Fibroblast of lung (primary cell): ENCODE data around the gene DOK6. TPM values are rescaled to one million over a fixed set of nuclear protein-coding genes. Genes with fewer than 3 reads are reported as not detected.

ENCODE experiments used
- DNase-seq, 2 donors: peaks; one replicate each; pipeline versions ENCODE4 v3.0.0 to v3.0.0-alpha.2; 2010; ENCODE audit warnings: low read depth in 2 of 2
- H2AFZ ChIP-seq: 2 replicates; pipeline ENCODE4 v1.5.1; 2012; ENCODE audit warnings: low read length, control low read depth, inconsistent platforms
- H3K27ac ChIP-seq: 2 replicates; pipeline ENCODE4 v1.5.1; 2011; ENCODE audit warnings: low read length, control low read depth; ENCODE audit not compliant: insufficient read depth
- H3K27me3 ChIP-seq: 2 replicates; pipeline ENCODE4 v1.5.1; 2011; ENCODE audit warnings: mild to moderate bottlenecking, low read length; ENCODE audit not compliant: control insufficient read depth, insufficient read depth
- H3K36me3 ChIP-seq: 2 replicates; pipeline ENCODE4 v1.5.1; 2011; ENCODE audit warnings: low read length; ENCODE audit not compliant: control insufficient read depth, insufficient read depth
- H3K4me1 ChIP-seq: 2 replicates; pipeline ENCODE4 v1.5.1; 2011; ENCODE audit warnings: low read length; ENCODE audit not compliant: control insufficient read depth, insufficient read depth; ENCODE audit errors: extremely low read depth
- H3K4me2 ChIP-seq: 2 replicates; pipeline ENCODE4 v1.5.1; 2011; ENCODE audit warnings: low read length, control low read depth; ENCODE audit not compliant: insufficient read depth; ENCODE audit errors: extremely low read depth
- H3K4me3 ChIP-seq, 4 experiments: fragments of 200-600 bp in 1 of 4; sonication (generic) in 1 of 4; replicated peaks in 1 of 4; 2 replicates each; pipeline ENCODE4 v1.5.1; 2011 to 2016; ENCODE audit warnings: low read length in 4 of 4, low read depth in 3 of 4, mild to moderate bottlenecking in 3 of 4, control low read depth in 2 of 4, inconsistent platforms in 1 of 4, mixed read lengths in 1 of 4; ENCODE audit not compliant: insufficient read depth in 1 of 4; ENCODE audit errors: control extremely low read depth in 1 of 4
- H3K79me2 ChIP-seq: 2 replicates; pipeline ENCODE4 v1.5.1; 2012; ENCODE audit warnings: mild to moderate bottlenecking, low read length, inconsistent platforms; ENCODE audit not compliant: control insufficient read depth, insufficient read depth
- H3K9ac ChIP-seq: 2 replicates; pipeline ENCODE4 v1.5.1; 2011; ENCODE audit warnings: mild to moderate bottlenecking, low read length, control low read depth; ENCODE audit not compliant: insufficient read depth
- H3K9me3 ChIP-seq: 2 replicates; pipeline ENCODE4 v1.5.1; 2012; ENCODE audit warnings: low read depth, low read length; ENCODE audit not compliant: control insufficient read depth, insufficient read depth
- H4K20me1 ChIP-seq: 2 replicates; pipeline ENCODE4 v1.5.1; 2011; ENCODE audit warnings: low read length; ENCODE audit not compliant: control insufficient read depth, insufficient read depth; ENCODE audit errors: extremely low read depth
- EZH2 ChIP-seq: IDR thresholded peaks from 2 replicates; pipeline ENCODE4 v1.5.1; 2012; ENCODE audit warnings: low read length, control low read depth, mild to moderate bottlenecking; ENCODE audit errors: missing control alignments
- polyA plus RNA-seq, 2 donors: library from polyadenylated mRNA; depleted of rRNA in 1 of 2; stranded (reverse) in 1 of 2; unstranded in 1 of 2; fragments of >200 nt; gene quantifications; 2 replicates each; pipeline ENCODE4 v1.2.1, GENCODE V29; 2011 to 2012; ENCODE audit warnings: missing spikeins in 1 of 2
- total RNA-seq: library from RNA; depleted of rRNA; stranded (reverse); fragments of >200 nt; gene quantifications from 2 replicates; pipeline ENCODE4 v1.2.1, GENCODE V29; 2014
- TF ChIP-seq, protein P1 (sequence below), 2 donors: IDR thresholded peaks in 1 of 2; conservative IDR thresholded peaks in 1 of 2; 1 replicate in 1 of 2; 2 replicates in 1 of 2; pipeline ENCODE4 v1.5.1; 2011 to 2012; ENCODE audit warnings: low read length in 2 of 2, control low read depth in 1 of 2, inconsistent platforms in 1 of 2, low read depth in 1 of 2, mild to moderate bottlenecking in 1 of 2

Gene DOK6
- total and polyA plus RNA-seq, 2 donors (not counting 1 experiment from before 2014, with no cell fraction given): 4.0 to 7.8 TPM

DNA sequence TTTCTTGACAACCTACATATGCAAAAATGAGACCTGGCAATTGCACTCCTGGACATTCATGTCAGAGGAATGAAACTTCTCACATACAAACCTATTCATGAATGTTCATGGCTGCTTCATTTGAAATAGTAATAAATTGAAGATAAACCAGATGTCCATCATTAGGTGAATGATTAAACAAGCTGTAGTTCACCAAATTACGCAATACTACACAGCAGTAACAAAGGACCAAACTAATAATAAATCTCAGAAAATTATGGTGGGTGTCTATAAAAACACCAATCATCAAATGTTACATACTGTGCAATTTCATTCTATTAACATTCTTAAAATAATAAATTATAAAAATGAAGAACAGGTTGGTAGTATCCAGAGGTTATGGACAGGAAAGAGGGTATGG lies 13.5 kb downstream of the DOK6 start:
- Histone ChIP-seq H3K9ac (no peak overlapping the region), H3K4me3 (no peak overlapping the region), H3K9me3 (no peaks in the 10 kb centered on the region), H3K4me1 (no peaks in the 10 kb centered on the region), H4K20me1 (no peaks in the 10 kb centered on the region), H3K4me2 (no peak overlapping the region), H3K27me3 (no peaks in the 10 kb centered on the region), H3K27ac (no peak overlapping the region), H3K36me3 (no peaks in the 10 kb centered on the region), H3K79me2 (no peaks in the 10 kb centered on the region), H2AFZ (no peak overlapping the region)
- DNase-seq: no peak
- TF ChIP-seq, protein P1, sequence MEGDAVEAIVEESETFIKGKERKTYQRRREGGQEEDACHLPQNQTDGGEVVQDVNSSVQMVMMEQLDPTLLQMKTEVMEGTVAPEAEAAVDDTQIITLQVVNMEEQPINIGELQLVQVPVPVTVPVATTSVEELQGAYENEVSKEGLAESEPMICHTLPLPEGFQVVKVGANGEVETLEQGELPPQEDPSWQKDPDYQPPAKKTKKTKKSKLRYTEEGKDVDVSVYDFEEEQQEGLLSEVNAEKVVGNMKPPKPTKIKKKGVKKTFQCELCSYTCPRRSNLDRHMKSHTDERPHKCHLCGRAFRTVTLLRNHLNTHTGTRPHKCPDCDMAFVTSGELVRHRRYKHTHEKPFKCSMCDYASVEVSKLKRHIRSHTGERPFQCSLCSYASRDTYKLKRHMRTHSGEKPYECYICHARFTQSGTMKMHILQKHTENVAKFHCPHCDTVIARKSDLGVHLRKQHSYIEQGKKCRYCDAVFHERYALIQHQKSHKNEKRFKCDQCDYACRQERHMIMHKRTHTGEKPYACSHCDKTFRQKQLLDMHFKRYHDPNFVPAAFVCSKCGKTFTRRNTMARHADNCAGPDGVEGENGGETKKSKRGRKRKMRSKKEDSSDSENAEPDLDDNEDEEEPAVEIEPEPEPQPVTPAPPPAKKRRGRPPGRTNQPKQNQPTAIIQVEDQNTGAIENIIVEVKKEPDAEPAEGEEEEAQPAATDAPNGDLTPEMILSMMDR (conservative IDR thresholded peaks at IDR 0.05 in 1 of 2, IDR thresholded peaks at IDR 0.05 in 1 of 2; ENCODE audit: low read depth in 1 of 2, low read length in 2 of 2): no peak
- no peak for TF ChIP-seq EZH2

DNA sequence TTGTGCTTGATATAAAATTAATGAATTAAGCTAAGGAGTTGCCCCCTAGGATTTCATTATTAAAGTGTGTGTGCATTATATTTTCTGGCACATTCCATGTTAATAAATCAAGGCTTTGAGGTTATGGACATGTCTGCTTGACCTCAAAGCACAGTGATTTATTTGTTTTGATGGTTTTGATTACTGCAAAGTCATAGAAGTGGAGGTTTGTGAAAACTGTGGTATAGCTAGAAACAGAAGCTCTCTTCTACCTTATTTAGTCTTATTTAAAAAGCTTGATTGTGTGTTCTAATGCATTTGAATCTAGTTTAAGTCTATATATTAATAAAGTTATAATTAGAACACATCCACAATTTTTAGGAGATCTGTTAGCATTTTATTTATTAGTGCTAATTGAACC lies 32.2 kb downstream of the DOK6 start:
- no peak for TF ChIP-seq EZH2
- TF ChIP-seq, protein P1 (conservative IDR thresholded peaks at IDR 0.05 in 1 of 2, IDR thresholded peaks at IDR 0.05 in 1 of 2; ENCODE audit: low read depth in 1 of 2, low read length in 2 of 2): no peak
- H3K27ac ChIP-seq: no peak overlapping the region
- H3K79me2 ChIP-seq: no peaks in the 10 kb centered on the region
- H3K27me3 ChIP-seq: no peaks in the 10 kb centered on the region
- H3K36me3 ChIP-seq: no peaks in the 10 kb centered on the region
- no peak overlapping the region for H3K4me2 ChIP-seq
- no peak overlapping the region for H2AFZ ChIP-seq
- H3K9me3 ChIP-seq: no peaks in the 10 kb centered on the region
- no peak overlapping the region for H3K4me3 ChIP-seq
- no peak for DNase-seq
- H3K4me1 ChIP-seq: no peaks in the 10 kb centered on the region
- no peak overlapping the region for H3K9ac ChIP-seq
- no peaks in the 10 kb centered on the region for H4K20me1 ChIP-seq

DNA sequence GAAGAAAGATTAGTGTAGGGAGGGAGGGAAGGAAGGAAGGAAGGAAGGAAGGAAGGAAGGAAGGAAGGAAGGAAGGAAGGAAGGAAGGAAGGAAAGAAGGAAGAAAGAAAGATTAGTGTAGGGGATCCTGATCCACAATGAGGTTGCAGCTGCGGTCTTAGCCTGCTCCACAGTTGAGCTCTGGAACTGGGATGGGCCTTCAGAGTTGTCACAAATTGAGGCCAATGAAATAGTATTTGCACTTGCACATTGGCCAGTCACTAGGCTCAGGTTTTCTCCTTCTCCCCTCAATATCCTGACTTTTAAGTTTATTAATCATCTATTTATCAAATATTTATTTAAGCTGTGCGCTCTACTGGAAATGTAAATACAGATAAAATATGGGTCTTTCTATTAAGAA lies 34.3 kb downstream of the DOK6 start:
- TF ChIP-seq EZH2: no peak
- TF ChIP-seq, protein P1 (conservative IDR thresholded peaks at IDR 0.05 in 1 of 2, IDR thresholded peaks at IDR 0.05 in 1 of 2; ENCODE audit: low read depth in 1 of 2, low read length in 2 of 2): no peak
- Histone ChIP-seq H3K36me3 (no peaks in the 10 kb centered on the region), H3K4me2 (no peak overlapping the region), H3K79me2 (no peaks in the 10 kb centered on the region), H3K4me3 (no peak overlapping the region), H3K4me1 (no peaks in the 10 kb centered on the region), H3K9me3 (no peaks in the 10 kb centered on the region), H3K9ac (no peak overlapping the region), H2AFZ (no peak overlapping the region), H3K27me3 (no peaks in the 10 kb centered on the region), H3K27ac (no peak overlapping the region), H4K20me1 (no peaks in the 10 kb centered on the region)
- DNase-seq: no peak
